Measurements from ENCODE around the gene CTAGE1.
"Not testable (repeated sequence)": the region's sequence is repeated elsewhere in the genome, so short reads cannot be mapped to it uniquely, and the experiment has no call there.

CTAGE1 gene

DNA sequence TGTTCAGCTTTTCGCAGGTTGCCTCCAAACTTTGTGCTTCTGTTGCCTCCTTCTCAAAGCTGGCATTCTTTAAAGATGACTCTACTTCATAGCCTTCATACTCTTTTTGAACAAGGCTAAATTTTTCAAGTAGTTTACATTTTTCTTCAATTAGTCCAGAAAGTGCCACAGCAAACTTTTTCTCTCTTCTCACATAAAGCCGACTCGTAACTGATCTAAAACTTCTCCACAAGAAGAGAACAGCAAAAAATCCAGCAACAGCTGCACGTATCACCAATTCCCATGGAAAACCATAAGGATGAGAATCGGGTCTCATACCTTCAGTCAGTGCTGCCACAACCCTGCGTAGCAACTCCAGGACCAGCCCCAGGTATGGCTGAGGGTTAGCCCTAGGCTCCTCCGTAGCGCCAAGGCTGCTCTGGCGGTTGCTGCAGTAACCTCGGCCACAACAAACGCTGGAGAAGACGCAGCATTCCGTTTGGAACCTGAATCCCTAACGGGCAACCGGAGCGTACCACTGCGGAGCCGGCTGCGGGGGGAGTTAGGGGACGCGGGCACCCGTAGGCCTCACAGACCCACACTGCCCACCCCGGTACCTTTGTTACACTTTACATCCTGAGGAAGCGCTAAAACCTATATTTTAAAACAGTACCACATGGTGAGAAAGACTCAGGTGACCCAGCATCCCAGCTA is at the start of gene CTAGE1:
TSS of gene CTAGE1 (minus strand) at position 420 of the 693 bp plus-strand sequence. CDS start at position 316, 104 bp downstream.
- no peak for DNase-seq

GRCh38 chr18:22466608-22467395 is 49.1 kb upstream of the CTAGE1 start:
- DNase-seq: no peak

GRCh38 chr18:22465859-22466457 is 48.2 kb upstream of the CTAGE1 start:
- DNase-seq: no peak

DNA sequence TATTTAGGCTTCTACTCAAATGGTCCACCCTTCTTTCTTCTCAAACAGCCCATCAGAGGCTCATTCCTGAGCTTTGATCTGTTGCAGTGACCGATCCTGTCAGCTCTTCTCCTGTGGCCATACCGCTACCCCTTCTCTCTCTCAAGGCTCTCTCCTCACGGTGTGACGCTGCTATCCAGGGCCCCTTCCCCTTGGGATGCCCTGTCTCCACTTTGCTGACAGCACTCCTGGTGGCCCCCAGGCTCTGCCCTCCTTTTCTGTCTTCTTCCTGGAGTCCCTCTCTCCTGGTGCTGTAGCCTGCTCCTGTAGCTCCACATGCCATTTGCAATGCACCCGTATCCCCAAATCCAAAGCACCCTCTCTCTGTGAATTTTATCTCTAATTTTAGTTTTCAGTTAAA is 45.4 kb upstream of the CTAGE1 start:
- DNase-seq: no peak

DNA sequence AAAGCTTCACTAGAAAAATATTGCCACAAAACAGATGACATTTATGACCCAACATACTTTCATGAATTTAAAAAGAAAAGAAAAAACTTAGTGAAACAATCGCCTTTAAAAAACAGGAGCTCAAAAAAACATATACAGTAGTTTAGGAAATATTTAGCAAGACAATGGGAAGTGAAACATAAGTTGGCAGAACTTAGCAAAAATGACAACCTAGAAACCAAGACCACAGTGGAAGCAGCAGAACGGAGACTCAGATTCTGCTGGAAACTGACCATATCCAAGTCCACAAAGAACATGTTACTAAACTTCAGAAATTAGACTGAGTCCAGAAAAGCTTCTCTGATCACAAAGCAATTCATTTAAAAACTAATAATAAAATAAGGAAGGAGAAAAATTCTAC is 41.8 kb upstream of the CTAGE1 start:
- DNase-seq: no peak

DNA sequence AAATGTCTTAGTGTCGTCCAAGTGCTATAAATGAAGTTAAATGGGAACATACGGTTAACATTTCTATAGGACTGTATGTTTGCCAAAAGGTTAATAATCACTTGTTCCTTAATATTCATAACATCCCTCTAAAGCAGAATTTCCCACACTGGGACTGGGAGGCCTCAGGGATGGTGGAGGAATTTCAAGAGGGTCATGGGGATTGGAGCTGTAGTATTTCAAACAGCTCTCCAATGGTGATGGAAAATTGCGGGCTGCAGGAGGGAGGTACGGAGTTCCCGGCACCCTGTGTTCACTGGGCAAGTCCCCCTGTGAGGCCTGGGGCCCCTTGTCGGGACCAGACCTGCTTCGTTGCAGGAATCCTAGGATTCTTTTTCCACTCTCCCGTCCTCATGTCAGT is 39.8 kb upstream of the CTAGE1 start:
- no peak for DNase-seq

DNA sequence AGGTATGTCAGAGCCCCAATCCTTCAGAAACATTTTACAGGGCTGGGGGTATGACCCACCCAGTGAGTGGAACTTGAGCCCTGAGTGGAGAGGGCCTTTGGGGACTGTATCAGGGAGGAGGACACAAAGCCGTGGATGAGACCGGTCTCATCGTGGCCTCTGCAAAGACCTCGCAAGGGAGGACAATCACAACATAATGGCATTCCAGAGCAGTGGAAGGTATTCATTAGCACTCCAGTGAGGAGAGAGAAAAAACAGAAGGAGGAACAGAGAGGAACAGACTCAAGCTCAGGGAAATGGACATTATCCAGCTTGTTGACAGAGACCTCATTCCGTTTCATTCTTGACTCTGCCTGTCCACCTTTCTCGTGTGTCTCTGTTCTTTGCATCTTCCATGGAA is 38.8 kb upstream of the CTAGE1 start:
- no peak for DNase-seq

- no peak for DNase-seq
Observed at GRCh38 chr18:22456116-22456480, 38.4 kb upstream of the CTAGE1 start.

GRCh38 chr18:22455425-22456115 is 37.9 kb upstream of the CTAGE1 start:
- no peak for DNase-seq

DNA sequence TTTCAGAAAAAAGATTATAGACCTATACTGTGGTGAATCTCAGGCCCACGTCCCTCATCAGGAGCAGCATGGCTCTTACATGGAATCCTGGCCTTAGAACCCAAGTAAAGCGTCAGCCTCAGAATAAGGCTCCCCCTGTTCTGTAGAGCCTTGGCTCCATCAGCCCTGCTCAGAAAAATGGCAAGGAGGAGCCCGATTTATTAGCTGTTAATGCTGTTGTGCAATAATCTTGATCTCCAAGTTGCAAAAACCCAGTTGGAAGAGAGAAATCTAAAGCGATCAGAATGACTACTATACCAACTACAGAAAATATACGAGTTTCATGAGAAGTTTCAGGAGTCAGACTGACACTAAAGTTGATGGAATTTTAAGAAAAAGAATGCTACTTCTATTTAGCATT is 35.6 kb upstream of the CTAGE1 start:
- DNase-seq: no peak

GRCh38 chr18:22452226-22452668 is 34.5 kb upstream of the CTAGE1 start:
- no peak for DNase-seq

GRCh38 chr18:22451796-22452195 is 34.1 kb upstream of the CTAGE1 start:
- DNase-seq: no peak

DNA sequence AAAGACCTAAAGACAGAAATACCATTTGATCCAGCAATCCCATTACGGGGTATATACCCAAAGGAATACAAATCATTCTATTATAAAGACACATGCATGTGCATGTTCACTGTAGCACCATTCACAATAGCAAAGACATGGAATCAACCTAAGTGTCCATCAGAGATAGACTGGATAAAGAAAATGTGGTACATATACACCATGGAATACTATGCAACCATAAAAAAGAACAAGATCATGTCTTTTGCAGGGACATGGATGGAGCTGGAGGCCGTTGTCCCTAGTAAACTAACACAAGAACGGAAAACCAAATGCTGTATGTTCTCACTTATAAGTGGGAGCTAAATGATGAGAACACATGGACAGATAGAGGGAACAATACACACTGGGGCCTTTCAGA is 33.1 kb upstream of the CTAGE1 start:
- DNase-seq: not testable (repeated sequence)

- not testable (repeated sequence) for DNase-seq
Observed at GRCh38 chr18:22450318-22450717, 32.6 kb upstream of the CTAGE1 start.

DNA sequence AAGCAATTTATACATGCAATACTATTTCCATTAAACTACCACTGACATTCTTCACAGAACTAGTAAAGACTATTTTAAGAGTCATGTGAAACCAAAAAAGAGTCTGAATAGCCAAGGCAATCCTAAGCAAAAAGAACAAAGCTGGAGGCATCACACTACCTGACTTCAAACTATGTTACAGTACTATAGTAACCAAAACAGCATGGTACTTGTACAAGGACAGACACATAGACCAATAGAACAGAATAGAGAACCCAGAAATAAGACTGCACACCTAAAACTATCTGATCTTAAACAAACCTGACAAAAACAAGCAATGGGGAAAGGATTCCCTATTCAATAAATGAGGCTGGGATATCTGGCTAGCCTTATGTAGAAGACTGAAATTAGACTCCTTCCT is 32.0 kb upstream of the CTAGE1 start:
- not testable (repeated sequence) for DNase-seq

DNA sequence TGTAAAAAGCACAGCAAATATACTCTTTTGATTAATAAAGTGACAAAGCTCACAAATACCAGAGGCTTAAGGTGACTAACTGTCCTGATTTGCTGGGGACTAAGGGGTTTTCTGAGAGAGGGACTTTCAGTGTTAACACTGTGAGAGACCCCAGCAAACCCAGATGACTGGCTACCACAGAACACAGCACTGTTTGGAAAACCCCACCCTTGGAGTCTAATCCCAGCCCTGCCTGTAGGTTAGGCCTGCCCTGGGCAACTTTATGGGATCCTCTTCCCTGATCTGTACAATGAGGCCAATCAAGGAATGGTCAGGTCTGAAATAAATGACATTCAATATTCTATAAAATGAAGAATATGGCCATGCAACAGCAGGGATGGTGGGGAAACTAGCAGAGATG is 30.5 kb upstream of the CTAGE1 start:
- DNase-seq: no peak

- DNase-seq: no peak
Observed at GRCh38 chr18:22447792-22448191, 30.1 kb upstream of the CTAGE1 start.

GRCh38 chr18:22446911-22447310 is 29.2 kb upstream of the CTAGE1 start:
- DNase-seq: no peak

GRCh38 chr18:22446325-22446724 is 28.6 kb upstream of the CTAGE1 start:
- DNase-seq: no peak

DNA sequence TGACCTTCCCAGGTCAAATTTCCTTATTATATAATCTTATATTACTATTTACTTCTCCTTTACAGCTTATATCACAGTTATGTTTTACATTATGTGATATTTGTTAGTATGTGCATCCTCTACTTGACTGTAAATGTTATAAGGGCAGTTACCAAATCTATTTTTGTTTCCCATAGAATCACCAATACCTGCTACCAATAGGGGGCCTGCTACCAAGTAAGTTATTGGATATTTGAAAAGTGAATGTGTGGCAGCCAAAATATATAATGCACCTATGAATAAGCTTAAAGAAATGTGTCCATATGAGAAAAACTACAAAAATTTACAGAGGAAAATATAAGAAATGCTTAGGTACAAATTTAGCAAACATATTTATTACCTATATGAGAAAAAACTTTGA is 23.9 kb upstream of the CTAGE1 start:
- DNase-seq: no peak

GRCh38 chr18:22439447-22439846 is 21.7 kb upstream of the CTAGE1 start:
- DNase-seq: no peak

DNA sequence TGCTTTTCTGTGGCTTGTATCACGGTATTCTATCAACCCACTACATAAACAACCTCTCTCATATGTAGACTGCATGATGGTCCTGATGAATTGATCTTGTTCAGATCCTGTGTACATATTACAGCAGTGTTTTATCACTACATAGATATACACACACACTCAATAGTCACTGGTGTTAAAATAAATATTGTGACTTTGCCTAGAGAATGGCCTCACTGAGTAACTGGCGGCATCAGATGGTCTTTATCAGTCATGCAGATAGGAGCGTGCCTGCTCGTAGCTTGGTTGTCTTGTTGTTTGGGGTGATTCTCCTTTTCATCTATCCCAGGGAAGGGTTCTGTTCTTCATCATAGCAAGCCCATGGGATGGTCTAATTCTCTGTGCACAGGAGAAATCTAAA is 18.4 kb upstream of the CTAGE1 start:
- DNase-seq: no peak

DNA sequence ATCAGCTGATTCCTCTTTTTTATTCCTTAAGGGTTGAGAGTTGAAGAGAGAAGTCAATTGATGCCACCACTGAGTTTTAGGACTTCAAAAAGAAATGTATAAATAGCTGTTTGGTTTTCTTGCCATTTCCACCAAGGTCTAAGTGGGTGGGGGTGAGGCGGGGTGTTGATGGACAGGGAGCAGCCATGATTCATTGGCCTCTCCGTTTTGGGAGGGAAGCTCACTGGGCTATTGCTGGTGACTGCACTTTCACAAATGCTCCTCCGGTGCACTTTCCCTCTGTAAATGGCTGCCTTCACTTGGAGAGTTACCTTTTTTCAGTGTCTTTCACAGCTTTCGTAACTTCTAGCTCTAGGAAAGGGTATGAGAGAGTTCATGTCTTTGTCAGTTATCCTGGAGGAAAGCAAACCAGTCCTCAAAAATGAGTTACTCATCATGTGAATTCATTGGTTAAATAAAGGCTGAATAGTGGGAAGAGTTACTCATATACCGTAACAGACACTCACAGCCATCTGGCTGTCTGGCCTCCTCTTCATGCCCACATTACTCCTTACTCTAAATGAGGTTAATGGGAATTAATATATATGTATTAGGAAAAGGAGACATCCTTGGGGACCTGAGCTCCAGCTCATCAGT is 17.4 kb upstream of the CTAGE1 start:
- no peak for DNase-seq

All from activated CD4-positive, alpha-beta T cell treated with anti-CD3 and anti-CD28 coated beads, Interleukin-2, amount 50 U/mL, for 4 hours (primary cell).